GM19328 (cell line): ENCODE measurements around the gene VPS72.

ENCODE experiments used
- ATAC-seq: cut with Tn5 transposase; IDR thresholded peaks from one replicate; pipeline ENCODE4 v1.9.1; 2021; ENCODE audit warnings: mild to moderate bottlenecking, moderate library complexity; ENCODE audit not compliant: unreplicated experiment

The VPS72 gene

DNA sequence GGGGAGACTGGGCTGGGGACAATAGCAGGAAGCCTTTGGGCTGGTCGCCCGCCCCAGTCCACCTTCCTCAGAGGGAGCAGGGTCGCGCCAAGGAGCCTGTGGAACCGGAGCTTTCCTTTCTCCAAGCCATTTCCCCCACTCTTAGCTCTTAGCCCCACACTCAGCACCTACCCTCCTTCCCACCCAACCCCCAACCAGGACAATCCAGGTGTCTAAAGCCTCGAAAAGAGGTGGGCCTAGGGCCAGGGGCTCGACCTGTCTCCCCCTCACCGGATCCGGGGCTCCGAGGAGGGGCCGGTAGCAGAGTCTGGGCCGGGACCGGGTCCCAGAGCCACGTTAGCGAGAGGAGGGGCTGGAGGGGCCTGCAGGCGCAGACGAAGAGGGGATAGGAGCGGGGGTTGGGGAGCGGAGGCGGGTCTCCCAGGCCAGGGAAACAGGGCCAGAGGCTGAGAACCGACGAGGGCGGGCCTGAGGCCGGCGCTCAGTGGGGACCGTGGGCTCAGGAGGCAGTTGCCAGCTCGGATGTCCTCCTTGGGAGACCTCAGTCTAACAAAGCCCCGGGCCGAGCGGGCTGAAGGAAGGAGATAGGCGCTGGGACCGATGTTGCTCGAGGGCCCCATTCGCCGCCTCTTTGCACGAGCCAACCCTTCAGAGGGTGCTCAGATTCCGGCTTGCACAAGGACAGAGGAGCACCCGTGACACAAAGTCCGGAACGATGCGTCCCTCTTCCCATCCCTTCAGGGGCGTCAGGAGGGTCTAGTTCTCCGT, 44.5 kb downstream of the VPS72 start:
- ATAC-seq = no peak

DNA sequence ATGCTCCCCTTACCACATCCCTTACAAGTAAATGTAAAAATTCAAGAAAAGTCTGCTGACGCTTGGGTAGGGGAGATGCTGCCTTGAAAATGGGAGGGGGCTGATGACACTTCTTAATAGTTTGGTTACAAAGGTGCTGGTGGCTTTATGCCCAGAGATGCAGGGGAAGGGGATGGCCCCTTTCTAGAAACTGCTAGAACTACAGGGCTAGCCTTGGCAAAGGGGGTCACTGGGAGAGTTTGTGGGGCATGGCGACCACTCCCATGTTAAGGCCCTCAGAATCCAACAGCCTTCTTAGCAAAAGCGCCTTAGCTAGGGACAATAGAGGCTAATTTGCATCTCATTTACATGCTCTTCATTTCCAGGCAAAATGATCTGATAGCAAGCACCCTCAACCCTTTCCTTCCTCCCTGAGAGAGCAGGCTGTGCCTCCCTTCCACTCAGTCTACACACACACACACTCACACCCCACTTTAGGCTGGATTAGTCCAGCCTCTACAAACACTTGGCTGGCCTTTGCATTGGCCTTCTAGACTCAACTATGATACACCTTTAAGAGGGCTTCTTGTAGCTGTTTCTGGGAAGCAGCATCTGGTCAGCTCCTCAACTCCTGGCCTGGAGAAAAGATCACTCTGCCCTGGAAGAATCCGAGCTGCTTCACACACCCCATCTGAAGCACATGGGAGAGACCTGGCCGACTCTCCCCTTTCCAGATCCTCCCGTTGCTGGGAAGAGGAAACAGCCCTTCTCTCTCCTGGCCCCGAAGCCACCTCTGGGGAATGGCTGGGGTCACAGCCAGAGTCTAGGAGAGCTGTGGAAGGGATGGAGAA, 45.3 kb downstream of the VPS72 start:
- ATAC-seq = no peak

DNA sequence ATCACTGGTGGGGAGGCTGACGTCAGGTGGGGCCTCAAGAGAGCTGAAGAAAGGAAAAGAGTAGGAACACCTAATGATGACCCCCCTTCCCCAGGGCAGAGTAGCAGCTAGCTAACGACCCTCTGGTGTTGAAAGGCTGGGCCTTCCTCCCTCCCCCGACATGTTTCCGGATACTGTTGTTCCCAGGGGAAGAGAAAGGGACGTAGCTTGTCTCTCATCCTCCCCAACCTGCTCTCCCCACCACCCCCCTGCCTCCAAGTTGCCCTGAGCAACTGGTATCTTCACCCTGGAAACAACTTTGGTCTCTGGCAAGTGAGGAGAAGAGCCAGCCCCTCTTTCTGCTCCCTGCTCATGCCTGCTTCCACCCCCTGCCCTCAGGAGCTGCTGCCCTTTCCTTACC, 46.0 kb downstream of the VPS72 start:
- ATAC-seq = no peak

DNA sequence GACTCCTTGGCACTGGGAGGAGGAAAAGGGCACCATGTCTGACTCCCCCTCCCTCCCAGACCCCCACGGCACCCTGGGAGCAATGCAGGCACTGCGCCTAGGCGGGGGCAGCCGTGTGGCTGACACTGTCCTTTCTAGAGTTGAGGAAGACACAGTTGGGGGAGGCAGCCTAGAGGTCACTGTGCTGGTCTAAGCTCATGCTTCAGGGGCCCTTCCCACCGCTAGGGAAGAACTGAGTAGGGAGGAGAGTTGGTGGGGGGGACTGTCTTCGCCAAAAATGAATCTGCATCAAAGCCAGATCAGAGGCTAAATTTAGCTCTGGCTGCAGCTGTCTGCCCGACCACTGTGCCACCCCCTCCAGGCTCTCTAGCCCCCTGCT, 47.0 kb downstream of the VPS72 start:
- ATAC-seq = no peak

DNA sequence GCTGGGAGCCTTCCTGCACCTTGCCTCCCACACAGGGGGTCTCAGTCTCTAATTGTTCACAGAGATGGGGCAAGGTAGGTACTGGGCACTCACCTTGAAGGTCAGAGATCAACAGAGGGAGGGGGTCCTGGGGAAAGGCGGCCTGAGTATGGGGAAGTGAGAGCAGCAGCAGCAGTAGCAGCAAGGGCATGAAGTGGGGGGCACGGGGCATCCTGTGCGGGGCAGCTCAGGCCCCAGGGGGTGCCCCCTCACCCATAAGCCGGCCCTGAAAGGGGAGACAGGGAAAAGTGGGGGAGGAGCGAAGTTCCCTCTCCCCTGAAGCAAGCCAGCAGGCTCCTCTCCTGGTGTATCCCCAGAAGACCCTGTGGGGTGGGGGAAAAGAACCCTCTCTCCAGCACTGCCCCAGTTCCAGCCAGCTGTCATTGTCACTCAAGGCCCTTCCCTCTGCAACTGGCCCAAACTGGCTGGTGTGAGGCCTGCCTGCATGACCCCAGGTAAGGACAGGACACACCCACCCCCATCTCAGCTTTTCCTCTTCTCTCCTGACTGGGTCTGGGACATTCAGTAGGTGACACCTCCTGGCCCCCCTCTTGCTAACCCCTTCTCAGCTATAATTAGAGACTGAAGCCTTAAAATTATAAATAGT, 47.5 kb downstream of the VPS72 start:
- ATAC-seq = no peak

DNA sequence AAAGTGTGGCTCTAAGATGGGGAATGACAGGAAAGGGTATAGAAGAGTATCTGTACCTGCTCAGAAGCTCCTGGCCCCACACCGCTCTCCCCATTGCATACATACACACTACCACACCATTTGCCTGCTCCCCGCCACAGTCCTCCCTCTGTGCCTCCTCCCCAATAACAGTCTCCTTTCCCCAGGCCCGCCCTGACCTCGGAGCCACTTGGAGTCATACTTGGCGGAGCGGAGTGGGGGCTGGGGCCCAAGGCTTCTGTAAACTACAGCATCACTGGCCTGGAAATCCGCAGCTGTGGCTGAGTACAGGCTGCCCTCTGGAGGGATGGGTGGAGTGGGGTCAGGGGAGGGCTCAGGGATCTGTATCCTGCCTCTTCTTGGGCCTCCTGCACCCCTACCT, 52.2 kb downstream of the VPS72 start:
- ATAC-seq = no peak

DNA sequence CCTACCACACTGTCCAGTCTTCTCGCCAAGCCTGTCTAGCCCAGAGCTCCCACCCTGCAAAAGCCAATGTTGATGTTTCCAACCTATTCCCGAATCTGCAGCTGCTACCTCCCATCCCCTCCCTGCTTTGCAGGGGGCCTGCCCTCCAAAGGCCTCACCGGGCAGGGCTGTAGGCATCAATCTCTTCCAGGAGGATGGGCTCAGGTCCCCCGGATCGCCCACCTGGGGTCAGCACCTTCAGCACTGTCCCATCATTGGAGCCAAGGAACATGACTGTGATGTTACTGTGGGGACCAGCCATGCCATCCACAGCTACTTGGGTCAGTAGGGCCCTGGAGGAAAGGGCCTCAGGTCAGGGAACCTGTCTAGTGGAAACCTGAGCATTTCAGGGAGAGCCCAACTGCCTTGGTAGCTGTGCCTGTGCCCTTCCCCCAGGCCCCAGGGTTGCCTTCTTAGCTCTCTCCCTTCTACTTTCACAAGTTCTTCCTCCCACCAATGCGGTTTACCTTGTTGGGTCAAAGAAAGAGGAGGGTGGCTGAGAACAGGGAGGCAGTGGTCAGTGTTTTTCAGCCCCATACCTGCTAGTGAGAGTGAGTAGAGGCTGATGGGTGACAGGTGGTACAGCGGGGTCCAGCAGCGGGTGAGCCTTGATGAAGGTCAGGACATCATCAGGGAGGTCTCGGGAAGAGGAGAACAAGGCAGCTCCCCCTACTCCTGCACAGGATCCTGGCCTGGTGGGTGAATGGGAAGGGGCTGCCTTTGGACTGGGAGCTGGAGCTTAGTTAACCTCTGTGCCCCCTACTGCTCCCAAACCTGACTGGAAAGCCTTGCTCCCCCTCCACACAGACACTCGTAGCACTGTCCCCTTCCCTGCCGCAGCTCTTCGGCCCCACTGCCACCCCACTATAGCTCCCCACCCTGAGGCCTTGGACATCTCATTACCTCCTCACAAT, 54.3 kb downstream of the VPS72 start:
- ATAC-seq = no peak

DNA sequence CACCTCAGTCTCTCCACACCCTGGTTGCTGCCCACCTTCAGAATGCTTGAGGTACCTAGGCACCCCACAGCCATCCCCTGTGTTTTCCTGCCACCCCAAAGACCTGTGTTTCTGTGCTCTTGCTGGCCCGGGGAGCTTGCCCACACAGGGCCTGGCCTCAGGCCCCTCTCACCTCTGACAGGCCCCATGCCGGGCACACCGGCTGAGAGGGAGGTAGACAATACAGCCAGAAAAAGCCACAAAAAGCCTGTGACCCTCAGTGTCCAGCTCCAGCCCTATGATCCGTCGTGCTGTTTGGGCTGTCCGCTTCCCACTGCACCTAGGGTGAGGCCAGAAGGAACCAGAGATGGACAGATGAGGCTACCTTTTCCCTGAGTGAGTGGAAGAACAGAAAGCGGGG, 55.0 kb downstream of the VPS72 start:
- ATAC-seq = no peak

DNA sequence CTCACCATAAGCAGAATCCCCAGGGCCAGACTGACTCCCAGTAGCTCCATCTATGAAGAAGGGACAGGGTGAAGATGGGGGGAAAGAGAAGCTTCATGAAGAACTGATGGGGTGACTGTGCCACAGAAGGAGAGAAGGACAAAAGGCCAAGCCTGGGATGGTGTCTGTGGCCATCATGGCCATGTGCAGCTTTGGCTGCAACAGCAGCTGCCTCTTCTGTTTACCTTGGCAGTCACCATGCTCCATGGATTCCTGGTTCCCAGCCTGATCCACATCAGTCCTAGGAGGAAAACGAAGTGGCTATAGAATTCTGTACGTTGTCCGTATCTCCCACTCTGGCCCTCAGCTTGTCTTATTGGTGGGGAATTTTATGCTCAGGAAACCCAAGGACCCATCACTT, 55.6 kb downstream of the VPS72 start:
- ATAC-seq = no peak

DNA sequence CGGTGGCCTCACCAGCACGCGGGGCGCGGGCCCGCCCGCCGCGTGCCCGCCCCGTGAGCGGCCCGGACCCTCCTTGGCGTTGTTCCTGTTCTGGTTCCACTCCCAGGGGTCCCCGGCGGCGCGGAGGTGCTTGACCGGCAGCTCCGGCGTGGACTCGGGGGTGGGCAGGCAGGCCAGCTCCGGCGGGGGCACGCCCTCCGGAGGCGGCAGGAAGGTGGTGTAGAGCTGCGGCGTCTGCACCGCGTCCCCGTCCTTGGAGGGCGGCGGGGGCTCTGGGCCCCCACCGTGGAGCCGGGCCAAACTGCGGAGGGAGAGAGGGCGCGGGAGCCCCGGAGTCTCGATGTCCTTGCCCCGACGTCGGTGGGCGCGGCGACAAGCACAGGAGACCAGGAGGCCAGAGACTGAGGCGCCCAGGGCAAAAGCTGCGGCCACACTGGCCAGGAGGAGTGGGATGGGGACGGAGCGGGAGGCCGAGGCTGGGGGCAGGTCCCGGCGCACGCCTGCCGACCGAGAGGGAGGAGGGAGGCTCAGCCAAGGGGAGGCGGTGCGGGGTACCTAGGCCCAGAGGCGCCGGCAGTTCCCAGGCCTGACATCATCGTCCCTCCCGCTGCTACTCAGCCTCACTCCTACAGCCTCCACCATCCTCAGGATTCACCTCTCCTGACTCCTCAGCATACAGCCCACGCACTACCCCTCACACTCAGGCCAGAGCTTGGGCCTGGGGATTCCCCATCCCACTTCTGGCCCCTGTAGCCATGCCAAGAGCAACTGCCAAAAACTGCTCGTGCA, 56.8 kb downstream of the VPS72 start:
- ATAC-seq = no peak

DNA sequence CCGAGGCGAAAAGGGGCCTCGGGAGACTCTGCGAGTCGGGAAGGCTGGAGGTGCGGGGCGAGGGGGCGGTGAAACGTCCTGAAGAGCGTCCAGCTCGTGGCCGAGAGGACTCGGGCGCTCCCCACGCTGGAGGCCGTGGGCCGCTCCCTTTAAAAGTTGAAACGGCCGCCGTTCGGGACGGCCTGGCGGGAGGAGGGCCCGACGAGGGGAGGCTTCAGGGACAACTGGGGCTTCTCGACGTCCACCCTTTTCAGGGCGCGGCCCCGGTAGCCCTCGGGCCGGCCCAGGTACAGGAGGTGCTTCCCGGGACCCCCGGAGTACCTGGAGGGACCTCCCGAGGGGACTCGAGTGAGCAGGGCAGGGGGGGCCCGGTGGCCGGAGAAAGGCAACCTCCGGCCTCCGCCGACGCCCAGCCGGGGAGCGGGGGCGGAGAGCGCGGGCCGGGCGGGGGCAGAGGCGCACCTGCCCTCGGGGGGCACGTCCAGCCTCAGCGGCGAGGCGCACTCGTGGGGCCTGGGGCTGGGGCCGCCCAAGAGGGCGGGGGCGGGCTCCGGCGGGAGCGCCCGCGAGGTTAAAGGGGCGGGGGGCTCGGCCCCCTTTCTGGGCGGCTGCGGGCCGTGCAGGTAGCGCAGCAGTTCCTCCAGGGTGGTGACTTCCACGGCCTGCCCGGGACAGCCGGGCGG, 57.5 kb downstream of the VPS72 start:
- no peak for ATAC-seq

DNA sequence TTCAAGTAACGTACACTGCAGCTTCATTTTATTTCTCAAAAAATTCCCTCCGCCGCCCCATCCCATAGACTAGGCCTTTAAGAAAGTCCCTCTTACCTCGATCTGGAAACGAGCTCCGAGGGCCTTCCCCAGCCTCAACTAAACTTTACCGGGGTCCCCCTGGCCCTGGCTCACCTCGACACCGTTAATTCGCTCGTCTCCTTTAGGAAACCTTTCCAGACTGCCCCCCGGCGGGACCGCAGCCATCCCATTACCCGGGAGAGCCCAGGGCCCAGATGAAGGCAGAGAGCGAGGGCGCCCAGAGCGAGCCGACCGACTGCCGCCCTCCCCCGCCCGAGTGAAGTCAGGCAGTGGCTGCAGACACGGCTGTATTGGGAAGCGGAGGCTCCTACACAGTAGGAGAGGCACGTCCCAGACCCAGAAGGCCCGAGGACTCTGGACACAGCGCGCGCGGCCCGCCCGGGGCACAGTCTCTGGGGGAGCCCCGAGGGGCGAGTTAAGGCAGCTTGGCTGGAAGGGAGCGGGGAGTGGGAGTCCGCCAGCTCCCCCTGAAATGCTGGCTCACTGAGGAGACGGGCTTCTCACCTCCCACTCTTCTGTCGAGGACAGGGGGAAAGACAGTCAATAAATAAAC, 58.2 kb downstream of the VPS72 start:
- no peak for ATAC-seq

DNA sequence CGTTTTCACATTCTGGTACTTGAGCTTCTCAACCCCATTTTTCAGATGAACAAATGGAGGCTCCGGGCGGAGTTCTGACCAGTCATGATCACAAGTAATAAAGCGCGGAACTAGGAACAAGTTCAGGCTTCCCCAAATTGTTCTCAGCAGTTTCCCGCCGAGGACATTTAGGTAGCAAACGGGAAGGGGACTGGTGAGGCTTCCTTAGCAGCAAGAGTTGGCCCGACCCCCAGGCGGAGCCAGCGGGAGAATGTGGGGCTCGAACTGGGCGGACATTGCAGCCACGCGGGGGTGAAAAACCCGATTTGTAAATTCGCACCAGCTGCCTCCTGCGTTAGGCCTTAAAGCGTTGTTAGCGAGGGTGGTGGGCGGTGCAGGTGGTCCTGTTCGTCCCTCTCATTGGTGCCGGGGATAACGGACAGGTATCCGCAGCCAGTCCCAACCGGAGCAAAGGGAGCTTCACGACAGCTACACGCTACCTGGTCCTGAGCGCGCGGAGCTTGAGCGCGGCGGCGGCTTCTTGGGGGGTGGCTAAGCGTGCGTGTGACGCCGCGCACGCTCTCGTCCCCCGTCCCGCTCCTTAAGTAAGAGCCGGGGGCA, 58.9 kb downstream of the VPS72 start:
- no peak for ATAC-seq

DNA sequence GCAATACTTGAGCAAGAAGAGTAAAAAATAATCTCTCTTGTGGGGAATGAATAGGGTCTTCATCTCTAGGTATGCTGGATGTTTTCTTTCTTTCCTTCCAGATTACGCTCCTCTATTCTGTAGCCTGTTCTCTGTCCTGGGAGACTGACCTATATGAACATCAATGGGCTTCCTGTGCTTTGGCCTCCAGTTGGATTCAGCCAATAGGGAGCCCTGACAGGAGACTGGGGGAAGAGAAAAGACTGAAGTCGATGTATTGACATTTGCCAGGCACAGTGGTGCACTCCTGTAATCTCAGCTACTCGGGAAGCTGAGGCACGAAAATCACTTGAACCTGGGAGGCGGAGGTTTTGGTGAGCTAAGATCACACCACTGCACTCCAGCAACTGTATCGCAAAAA, 61.2 kb downstream of the VPS72 start:
- ATAC-seq = no peak
